HepG2 (cell line): Measurements from ENCODE around the gene TSSK3. TPM values are rescaled to one million over a fixed set of nuclear protein-coding genes. Genes with fewer than 3 reads are reported as not detected.

Experiments used
- CERS6 ChIP-seq: sonication (generic); formaldehyde crosslinking; IDR thresholded peaks from 2 replicates; pipeline ENCODE4 v1.5.0; 2020; ENCODE audit warnings: missing genetic modification reagents
- HDAC2 ChIP-seq: sonication (generic); formaldehyde crosslinking; IDR thresholded peaks from 2 replicates; pipeline ENCODE4 v1.4.0; 2020; ENCODE audit warnings: missing genetic modification reagents
- HMGXB4 ChIP-seq, 2 experiments: sonication (generic) in 1 of 2; formaldehyde crosslinking in 1 of 2; IDR thresholded peaks; 2 replicates each; pipeline versions ENCODE4 v1.4.0 to v1.6.1; 2018 to 2020; ENCODE audit warnings: missing genetic modification reagents in 2 of 2, borderline replicate concordance in 1 of 2, low read depth in 1 of 2, mild to moderate bottlenecking in 1 of 2, missing biosample characterization in 1 of 2
- MED1 ChIP-seq: sonication (generic); formaldehyde crosslinking; IDR thresholded peaks from 2 replicates; pipeline ENCODE4 v1.4.0; 2020; ENCODE audit warnings: missing genetic modification reagents
- MLLT10 ChIP-seq: sonication (generic); formaldehyde crosslinking; IDR thresholded peaks from 2 replicates; pipeline ENCODE4 v1.4.0; 2020; ENCODE audit warnings: missing genetic modification reagents
- MYC ChIP-seq: sonication (generic); formaldehyde crosslinking; IDR thresholded peaks from 2 replicates; pipeline ENCODE4 v1.9.0; 2021; ENCODE audit warnings: missing genetic modification reagents, borderline replicate concordance
- NFKBIZ ChIP-seq: IDR thresholded peaks from 2 replicates; pipeline ENCODE4 v1.6.1; 2018; ENCODE audit warnings: missing genetic modification reagents, missing compliant biosample characterization
- THRA ChIP-seq: sonication (generic); formaldehyde crosslinking; IDR thresholded peaks from 2 replicates; pipeline ENCODE4 v1.4.0; 2020; ENCODE audit warnings: missing genetic modification reagents, borderline replicate concordance
- ZBTB20 ChIP-seq: sonication (generic); formaldehyde crosslinking; IDR thresholded peaks from 2 replicates; pipeline ENCODE4 v1.8.1; 2023; ENCODE audit warnings: missing genetic modification reagents, low read depth, mild to moderate bottlenecking, borderline replicate concordance
- ZNF264 ChIP-seq: sonication (generic); formaldehyde crosslinking; IDR thresholded peaks from 2 replicates; pipeline ENCODE4 v1.4.0; 2020; ENCODE audit warnings: missing genetic modification reagents
- ZNF317 ChIP-seq: sonication (generic); formaldehyde crosslinking; IDR thresholded peaks from 2 replicates; pipeline ENCODE4 v1.5.0; 2020; ENCODE audit warnings: mild to moderate bottlenecking, missing genetic modification reagents
- ZNF337 ChIP-seq: sonication (generic); formaldehyde crosslinking; IDR thresholded peaks from 2 replicates; pipeline ENCODE4 v1.5.1; 2020; ENCODE audit warnings: missing genetic modification reagents, low read depth, mild to moderate bottlenecking, borderline replicate concordance
- ZNF496 ChIP-seq: sonication (generic); formaldehyde crosslinking; IDR thresholded peaks from 2 replicates; pipeline ENCODE4 v1.8.1; 2023; ENCODE audit warnings: mild to moderate bottlenecking, moderate library complexity, missing genetic modification reagents; ENCODE audit not compliant: insufficient replicate concordance
- ZNF513 ChIP-seq: sonication (generic); formaldehyde crosslinking; conservative IDR thresholded peaks from 2 replicates; pipeline ENCODE4 v1.5.0; 2020; ENCODE audit warnings: missing genetic modification reagents
- ZNF562 ChIP-seq: sonication (generic); formaldehyde crosslinking; IDR thresholded peaks from 2 replicates; pipeline ENCODE4 v1.8.0; 2022; ENCODE audit warnings: missing genetic modification reagents, borderline replicate concordance
- ZNF577 ChIP-seq: sonication (generic); formaldehyde crosslinking; IDR thresholded peaks from 2 replicates; pipeline ENCODE4 v1.4.0; 2020; ENCODE audit warnings: mild to moderate bottlenecking, low read depth, missing genetic modification reagents, borderline replicate concordance
- ZNF781 ChIP-seq: sonication (generic); formaldehyde crosslinking; IDR thresholded peaks from 2 replicates; pipeline ENCODE4 v1.5.1; 2020; ENCODE audit warnings: borderline replicate concordance, mild to moderate bottlenecking, missing genetic modification reagents; ENCODE audit errors: not compliant biosample characterization
- ZNF784 ChIP-seq: sonication (generic); formaldehyde crosslinking; IDR thresholded peaks from 2 replicates; pipeline ENCODE4 v1.5.1; 2020; ENCODE audit warnings: missing genetic modification reagents, mild to moderate bottlenecking, borderline replicate concordance
- polyA plus RNA-seq, 8 experiments: library from polyadenylated mRNA; depleted of rRNA in 3 of 8; stranded (reverse) in 7 of 8; unstranded in 1 of 8; fragments of >200 nt; fragmentation: Illumina TruSeq in 4 of 8; extraction: Trizol in 4 of 8; gene quantifications; 2 replicates each; pipeline versions ENCODE4 v1.2.1 to v1.2.3, GENCODE V29; 2011 to 2016; ENCODE audit warnings: low read depth in 4 of 8, missing spikeins in 1 of 8, mixed read lengths in 1 of 8; ENCODE audit not compliant: insufficient read depth in 1 of 8
- total RNA-seq, 5 experiments: library from RNA; depleted of rRNA; stranded (reverse); fragments of >200 nt; fragmentation: Illumina TruSeq; extraction: Trizol; gene quantifications; 2 replicates each; pipeline ENCODE4 v1.2.3, GENCODE V29; 2016; ENCODE audit warnings: low read depth in 1 of 5

Gene TSSK3
- total and polyA plus RNA-seq, 2 of the 13 experiments (the other 11 are each of a cell fraction or from before 2014, with no cell fraction given): 1.0 to 1.1 TPM

- TF ChIP-seq ZNF781 (CRISPR knock-in tag) (peak; percentile 26), ZNF496 (CRISPR knock-in tag) (no peak), HMGXB4 (CRISPR knock-in tag; IDR thresholded peaks at IDR 0.05; ENCODE audit: borderline replicate concordance in 1 of 2, low read depth in 1 of 2) (0 out of 4 replicates have a peak, but pooled peaks of 1 of the 2 experiments have one; percentile 16), MLLT10 (CRISPR knock-in tag) (no peak), MED1 (CRISPR knock-in tag) (peak; percentile 68), MYC (CRISPR knock-in tag) (peak; percentile 55; the same call in 1 of the 2 replicates), ZNF562 (CRISPR knock-in tag) (no peak), CERS6 (CRISPR knock-in tag) (no peak), ZNF577 (CRISPR knock-in tag) (no peak), NFKBIZ (CRISPR knock-in tag) (no peak), HDAC2 (CRISPR knock-in tag) (peak; percentile 54; the same call in 1 of the 2 replicates), ZNF784 (CRISPR knock-in tag) (no peak), ZNF317 (peak; percentile 92), ZNF264 (CRISPR knock-in tag) (0 out of 2 replicates have a peak, but pooled peaks have one; percentile 49), ZBTB20 (CRISPR knock-in tag) (no peak), THRA (0 out of 2 replicates have a peak, but pooled peaks have one; percentile 12), ZNF337 (CRISPR knock-in tag) (no peak), ZNF513 (no peak)
Measured at GRCh38 chr1:32345289-32345827, 17.0 kb upstream of the TSSK3 start (continued).
